Measurements from ENCODE around the gene LRRC52. TPM values are rescaled to one million over a fixed set of nuclear protein-coding genes. Genes with fewer than 3 reads are reported as not detected.

Gene LRRC52
- polyA plus RNA-seq, 1 of the 3 experiments (the other 2 are of a cell fraction): not detected

DNA sequence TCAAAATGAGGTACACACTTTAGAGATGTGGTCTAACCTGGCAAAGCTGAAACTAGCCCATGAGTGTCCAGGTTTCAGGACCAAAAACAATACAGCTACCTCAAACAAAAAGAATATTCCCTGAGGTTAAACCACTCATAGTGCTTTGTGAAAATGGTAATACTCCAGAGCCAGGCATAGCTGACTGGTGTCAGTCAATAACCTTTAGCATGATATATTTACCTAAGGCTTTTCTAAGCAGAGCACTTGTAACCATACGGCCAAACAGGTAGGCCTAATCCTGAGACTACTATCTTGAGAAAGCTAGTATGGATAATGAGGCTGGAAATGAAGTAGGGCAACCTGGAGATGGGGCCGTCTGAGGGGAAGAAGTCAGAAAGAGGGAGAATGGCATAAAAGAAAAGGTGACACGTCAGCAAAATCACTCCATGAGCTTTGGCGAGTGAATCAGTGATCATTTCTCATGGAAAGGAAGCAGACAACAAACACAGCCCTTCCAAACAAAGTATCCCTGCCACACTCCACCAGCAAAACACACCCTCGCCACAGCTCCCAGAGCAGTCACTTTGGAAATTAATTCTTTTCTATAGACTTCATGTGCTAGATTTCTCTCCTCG, 1.7 kb upstream of the LRRC52 start:
- no peaks in the 10 kb centered on the region for H4K20me1 ChIP-seq (ENCODE audit: insufficient read depth)
- H3K9me2 ChIP-seq: no peaks in the 10 kb centered on the region
- DNase-seq: no peak
- WGBS (ENCODE audit: low lambda C conversion rate): 38% methylated on average over 6 of the region's 6 CpGs
- H3K9ac ChIP-seq: no peak overlapping the region
- H3K4me2 ChIP-seq: no peak overlapping the region
- POLR2A ChIA-PET: no interaction called here
- H3K4me3 ChIP-seq (ENCODE audit: low read depth in 2 of 2, low read length in 1 of 2): no peak overlapping the region
- peaks cover 0 to 3% of the 10 kb centered on the region in 2 experiments; a peak in 1 of 4 replicates for H3K4me1 ChIP-seq (ENCODE audit: control insufficient read depth in 1 of 2, insufficient read depth in 2 of 2, low read depth in 1 of 2, low read length in 1 of 2)
- H3F3A ChIP-seq (replicated peaks; ENCODE audit: insufficient read depth): no peaks in the 10 kb centered on the region
- no peak overlapping the region for H3K27ac ChIP-seq (ENCODE audit: low read depth in 2 of 2, low read length in 1 of 2)
- H3K79me2 ChIP-seq (ENCODE audit: insufficient read depth): no peaks in the 10 kb centered on the region
- CTCF ChIA-PET: interaction anchor here (0.9 to 1.3 kb wide), 4 partner anchors 30 to 149 kb away, joined by 3 to 4 read pairs (median 3); no protein-coding TSS in a partner anchor
- H2AFZ ChIP-seq (ENCODE audit: low read depth): no peak overlapping the region
- H3K27me3 ChIP-seq (ENCODE audit: insufficient read depth): no peaks in the 10 kb centered on the region; the same call in 1 of the 2 replicates
- no peaks in the 10 kb centered on the region for H3K9me3 ChIP-seq
- no peaks in the 10 kb centered on the region for H3K36me3 ChIP-seq (replicated peaks in 1 of 2; ENCODE audit: control insufficient read depth in 1 of 2, insufficient read depth in 2 of 2, low read length in 1 of 2)
- TF ChIP-seq EZH2phosphoT487 (IDR thresholded peaks at IDR 0.05; ENCODE audit: borderline replicate concordance, low read depth) (no peak), MEF2A (IDR thresholded peaks at IDR 0.05; ENCODE audit: borderline replicate concordance, low read depth) (no peak), USF1 (IDR thresholded peaks at IDR 0.05; ENCODE audit: borderline replicate concordance, low read depth) (no peak), CTCF (IDR thresholded peaks at IDR 0.05) (no peak), TEAD4 (IDR thresholded peaks at IDR 0.05; ENCODE audit: borderline replicate concordance, insufficient read depth) (no peak), JUND (IDR thresholded peaks at IDR 0.05) (no peak), MXI1 (IDR thresholded peaks at IDR 0.05; ENCODE audit: low read depth, low read length) (no peak), FOXM1 (IDR thresholded peaks at IDR 0.05; ENCODE audit: low read depth) (no peak), EP300 (IDR thresholded peaks at IDR 0.05; ENCODE audit: borderline replicate concordance in 1 of 2, low read depth in 1 of 2, low read length in 1 of 2) (no peak)
- TF ChIP-seq, protein P1, sequence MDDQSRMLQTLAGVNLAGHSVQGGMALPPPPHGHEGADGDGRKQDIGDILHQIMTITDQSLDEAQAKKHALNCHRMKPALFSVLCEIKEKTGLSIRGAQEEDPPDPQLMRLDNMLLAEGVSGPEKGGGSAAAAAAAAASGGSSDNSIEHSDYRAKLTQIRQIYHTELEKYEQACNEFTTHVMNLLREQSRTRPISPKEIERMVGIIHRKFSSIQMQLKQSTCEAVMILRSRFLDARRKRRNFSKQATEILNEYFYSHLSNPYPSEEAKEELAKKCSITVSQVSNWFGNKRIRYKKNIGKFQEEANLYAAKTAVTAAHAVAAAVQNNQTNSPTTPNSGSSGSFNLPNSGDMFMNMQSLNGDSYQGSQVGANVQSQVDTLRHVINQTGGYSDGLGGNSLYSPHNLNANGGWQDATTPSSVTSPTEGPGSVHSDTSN (IDR thresholded peaks at IDR 0.05): no peak

DNA sequence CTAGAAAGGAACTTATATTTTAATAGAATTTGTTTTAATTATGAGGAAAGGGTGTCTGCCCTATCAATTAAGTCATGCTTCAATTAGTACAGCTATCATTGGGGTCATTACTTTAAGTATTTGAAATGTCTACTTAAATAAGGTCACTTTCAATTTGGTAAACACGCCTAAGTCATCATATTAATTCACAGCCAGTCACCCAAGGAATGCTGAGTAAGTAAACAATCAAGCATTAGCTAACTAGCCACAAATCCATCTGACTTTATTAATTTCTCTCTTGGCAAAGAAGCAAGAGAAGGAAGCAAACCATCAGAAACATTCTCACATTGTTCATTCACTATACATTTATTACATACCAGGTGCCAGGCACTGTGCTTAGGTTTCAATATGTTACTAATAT, 1.2 kb upstream of the LRRC52 start:
- H3K9me2 ChIP-seq: no peaks in the 10 kb centered on the region
- no peaks in the 10 kb centered on the region for H3K79me2 ChIP-seq (ENCODE audit: insufficient read depth)
- ChIA-PET POLR2A (no interaction called here), CTCF (interaction anchor here (1.1 to 1.3 kb wide), 2 partner anchors 50 to 149 kb away, joined by 3 to 4 read pairs; no protein-coding TSS in a partner anchor)
- WGBS (ENCODE audit: low lambda C conversion rate): 0% methylated on average over 1 of the region's 1 CpG
- H3K9ac ChIP-seq: no peak overlapping the region
- H3K4me1 ChIP-seq (ENCODE audit: control insufficient read depth in 1 of 2, insufficient read depth in 2 of 2, low read depth in 1 of 2, low read length in 1 of 2): peaks cover 0 to 3% of the 10 kb centered on the region in 2 experiments; a peak in 1 of 4 replicates
- no peak overlapping the region for H2AFZ ChIP-seq (ENCODE audit: low read depth)
- no peaks in the 10 kb centered on the region for H3K36me3 ChIP-seq (replicated peaks in 1 of 2; ENCODE audit: control insufficient read depth in 1 of 2, insufficient read depth in 2 of 2, low read length in 1 of 2)
- no peaks in the 10 kb centered on the region for H3K9me3 ChIP-seq
- no peak overlapping the region for H3K27ac ChIP-seq (ENCODE audit: low read depth in 2 of 2, low read length in 1 of 2)
- H3K4me3 ChIP-seq (ENCODE audit: low read depth in 2 of 2, low read length in 1 of 2): no peak overlapping the region
- no peak for DNase-seq
- H3F3A ChIP-seq (replicated peaks; ENCODE audit: insufficient read depth): no peaks in the 10 kb centered on the region
- H4K20me1 ChIP-seq (ENCODE audit: insufficient read depth): no peaks in the 10 kb centered on the region
- no peak for TF ChIP-seq POLR2AphosphoS5 (IDR thresholded peaks at IDR 0.05; ENCODE audit: low read depth, low read length)
- TF ChIP-seq RCOR1 (IDR thresholded peaks at IDR 0.05; ENCODE audit: low read length): no peak
- no peak for TF ChIP-seq MXI1 (IDR thresholded peaks at IDR 0.05; ENCODE audit: low read depth, low read length)
- no peak for TF ChIP-seq GABPA (IDR thresholded peaks at IDR 0.05; ENCODE audit: low read depth)
- no peak for TF ChIP-seq RAD21 (IDR thresholded peaks at IDR 0.05; ENCODE audit: low read length)
- TF ChIP-seq EP300 (IDR thresholded peaks at IDR 0.05; ENCODE audit: borderline replicate concordance in 1 of 2, low read depth in 1 of 2, low read length in 1 of 2): no peak
- TF ChIP-seq, protein P2, sequence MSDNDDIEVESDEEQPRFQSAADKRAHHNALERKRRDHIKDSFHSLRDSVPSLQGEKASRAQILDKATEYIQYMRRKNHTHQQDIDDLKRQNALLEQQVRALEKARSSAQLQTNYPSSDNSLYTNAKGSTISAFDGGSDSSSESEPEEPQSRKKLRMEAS (IDR thresholded peaks at IDR 0.05; ENCODE audit: low read depth): no peak
- no peak for TF ChIP-seq TAF1 (IDR thresholded peaks at IDR 0.05; ENCODE audit: borderline replicate concordance, low read depth, low read length)
- H3K27me3 ChIP-seq (ENCODE audit: insufficient read depth): no peaks in the 10 kb centered on the region; the same call in 1 of the 2 replicates
- H3K4me2 ChIP-seq: no peak overlapping the region

Data from SK-N-SH (cell line).